ENCODE measurements around the gene PARP9. TPM values are rescaled to one million over a fixed set of nuclear protein-coding genes. Genes with fewer than 3 reads are reported as not detected.

Gene PARP9
- total and polyA plus RNA-seq, 10 of the 15 experiments (the other 5 are each of a cell fraction or from before 2014, with no cell fraction given) = 34.0 to 122 (median 46.1) TPM

- ChIA-PET RAD21 (ENCODE audit: unreplicated experiment) (no interaction called here), CTCF (no interaction called here), SMC1A (ENCODE audit: uncharacterized antibody, unreplicated experiment) (interaction anchor here (1.6 to 1.9 kb wide), 2 partner anchors 10 to 24 kb away, joined by 3 to 5 read pairs; no protein-coding TSS in a partner anchor), POLR2A (interaction anchor here (0.6 kb wide), 1 partner anchor 172 kb away, joined by 5 read pairs; no protein-coding TSS in a partner anchor)
- H3K27ac ChIP-seq (ENCODE audit: control insufficient read depth, insufficient read depth) = no peak overlapping the region
- TF ChIP-seq CBFB (IDR thresholded peaks at IDR 0.05; ENCODE audit: low read depth) (no peak), HDAC6 (IDR thresholded peaks at IDR 0.05; ENCODE audit: unreplicated experiment) (no peak), HDGF (IDR thresholded peaks at IDR 0.05) (no peak), NFYA (IDR thresholded peaks at IDR 0.05; ENCODE audit: borderline replicate concordance, low read depth, low read length) (no peak), RCOR1 (conservative IDR thresholded peaks at IDR 0.05; ENCODE audit: low read depth, low read length) (no peak), JUND (IDR thresholded peaks at IDR 0.05; ENCODE audit: low read depth, low read length) (no peak), ZNF207 (IDR thresholded peaks at IDR 0.05; ENCODE audit: borderline replicate concordance) (no peak), MAX (IDR thresholded peaks at IDR 0.05; ENCODE audit: low read depth, low read length) (no peak), NFIC (IDR thresholded peaks at IDR 0.05; ENCODE audit: low read depth, low read length) (no peak), NR2C2 (IDR thresholded peaks at IDR 0.05; ENCODE audit: borderline replicate concordance, control insufficient read depth, insufficient read length, low read depth) (no peak), MXI1 (IDR thresholded peaks at IDR 0.05; ENCODE audit: low read depth, low read length) (no peak)
- TF ChIP-seq, protein P1, sequence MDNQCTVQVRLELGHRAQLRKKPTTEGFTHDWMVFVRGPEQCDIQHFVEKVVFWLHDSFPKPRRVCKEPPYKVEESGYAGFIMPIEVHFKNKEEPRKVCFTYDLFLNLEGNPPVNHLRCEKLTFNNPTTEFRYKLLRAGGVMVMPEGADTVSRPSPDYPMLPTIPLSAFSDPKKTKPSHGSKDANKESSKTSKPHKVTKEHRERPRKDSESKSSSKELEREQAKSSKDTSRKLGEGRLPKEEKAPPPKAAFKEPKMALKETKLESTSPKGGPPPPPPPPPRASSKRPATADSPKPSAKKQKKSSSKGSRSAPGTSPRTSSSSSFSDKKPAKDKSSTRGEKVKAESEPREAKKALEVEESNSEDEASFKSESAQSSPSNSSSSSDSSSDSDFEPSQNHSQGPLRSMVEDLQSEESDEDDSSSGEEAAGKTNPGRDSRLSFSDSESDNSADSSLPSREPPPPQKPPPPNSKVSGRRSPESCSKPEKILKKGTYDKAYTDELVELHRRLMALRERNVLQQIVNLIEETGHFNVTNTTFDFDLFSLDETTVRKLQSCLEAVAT (IDR thresholded peaks at IDR 0.05) = no peak
- H2AFZ ChIP-seq (ENCODE audit: control insufficient read depth, low read depth, low read length) = no peak overlapping the region
- H3K79me2 ChIP-seq (ENCODE audit: control insufficient read depth, insufficient read depth, low read length) = no peaks in the 10 kb centered on the region
- intact Hi-C loops (cut with micrococcal nuclease; ENCODE audit: unreplicated experiment) = no loop called here
- no peak overlapping the region for H3K9ac ChIP-seq (ENCODE audit: control insufficient read depth, insufficient read depth, low read length)
- no peaks in the 10 kb centered on the region for H4K20me1 ChIP-seq (ENCODE audit: control insufficient read depth, insufficient read depth)
- DNase-seq (ENCODE audit: low read depth, low spot score) = no peak
- no peaks in the 10 kb centered on the region for H3K27me3 ChIP-seq (replicated peaks in 1 of 2; ENCODE audit: control insufficient read depth in 2 of 2, insufficient read depth in 2 of 2, low read length in 1 of 2)
- BruUV-seq (replicated peaks) = no TSS peak
- FAIRE-seq = no peak
- no peak overlapping the region for H3K4me3 ChIP-seq
- in situ Hi-C loops (cut with MboI) = no loop called here
- H3K4me2 ChIP-seq (ENCODE audit: control insufficient read depth, insufficient read depth) = no peak overlapping the region
- ATAC-seq = no peak
- H3K9me3 ChIP-seq (replicated peaks; ENCODE audit: control insufficient read depth, insufficient read depth, low read length) = no peaks in the 10 kb centered on the region
- no peaks in the 10 kb centered on the region for H3K4me1 ChIP-seq (ENCODE audit: control insufficient read depth, insufficient read depth, low read length)
- H3K36me3 ChIP-seq (ENCODE audit: control insufficient read depth in 2 of 2, insufficient read depth in 2 of 2, low read length in 1 of 2) = no peaks in the 10 kb centered on the region
- 100% methylated on average over 4 of the region's 4 CpGs for WGBS (ENCODE audit: insufficient coverage, insufficient replicate concordance, low lambda C conversion rate, missing lambda C conversion rate)
Observed at GRCh38 chr3:122520861-122521260, 43.2 kb downstream of the PARP9 start.

All from GM12878 (cell line).